SK-N-SH treated with all-trans-retinoic acid at 6 μM for 48 hours (cell line): ENCODE results near the gene PLEKHH1.

Source experiments
- ATAC-seq: fragments of 200-7000 bp; cut with Tn5 transposase; 3 replicates; pipeline ENCODE4 v1.9.1; 2020; ENCODE audit warnings: mild to moderate bottlenecking, moderate library complexity
- ARNTL ChIP-seq: fragments of 450-650 bp; formaldehyde crosslinking; IDR thresholded peaks from 2 replicates; pipeline ENCODE4 v1.5.0; 2020; ENCODE audit warnings: low read depth, mild to moderate bottlenecking, moderate library complexity, borderline replicate concordance
- BACH2 ChIP-seq: fragments of 250-450 bp; sonication (Bioruptor Pico); IDR thresholded peaks from 2 replicates; pipeline ENCODE4 v1.9.0; 2021; ENCODE audit warnings: mild to moderate bottlenecking, borderline replicate concordance
- CSDC2 ChIP-seq: fragments of 250-450 bp; sonication (Bioruptor Pico); IDR thresholded peaks from 2 replicates; pipeline ENCODE4 v1.5.0; 2020; ENCODE audit warnings: mild to moderate bottlenecking, moderate library complexity
- ESRRG ChIP-seq: fragments of 250-450 bp; sonication (Bioruptor Pico); IDR thresholded peaks from 2 replicates; pipeline ENCODE4 v1.6.1; 2021; ENCODE audit warnings: mild to moderate bottlenecking
- GLIS3 ChIP-seq: fragments of 250-450 bp; sonication (Bioruptor Pico); IDR thresholded peaks from 2 replicates; pipeline ENCODE4 v1.5.0; 2020; ENCODE audit warnings: mild to moderate bottlenecking, moderate library complexity
- ISL1 ChIP-seq: fragments of 250-450 bp; sonication (Bioruptor Pico); IDR thresholded peaks from 2 replicates; pipeline ENCODE4 v2.1.2; 2022; ENCODE audit warnings: mild to moderate bottlenecking, moderate library complexity
- OSR1 ChIP-seq: fragments of 250-450 bp; sonication (Bioruptor Pico); IDR thresholded peaks from 2 replicates; pipeline ENCODE4 v1.8.0; 2022; ENCODE audit warnings: moderate library complexity, mild to moderate bottlenecking, inconsistent platforms
- PATZ1 ChIP-seq: fragments of 250-450 bp; sonication (Bioruptor Pico); IDR thresholded peaks from 2 replicates; pipeline ENCODE4 v1.8.0; 2020; ENCODE audit warnings: mild to moderate bottlenecking, moderate library complexity, borderline replicate concordance
- POU6F1 ChIP-seq: fragments of 250-450 bp; sonication (Bioruptor Pico); IDR thresholded peaks from 2 replicates; pipeline ENCODE4 v1.8.0; 2021; ENCODE audit warnings: low read depth, mild to moderate bottlenecking, moderate library complexity, borderline replicate concordance
- PPARA ChIP-seq: fragments of 250-450 bp; sonication (Bioruptor Pico); IDR thresholded peaks from 2 replicates; pipeline ENCODE4 v1.5.0; 2020; ENCODE audit warnings: mild to moderate bottlenecking, borderline replicate concordance
- RARB ChIP-seq: fragments of 250-450 bp; sonication (Bioruptor Pico); IDR thresholded peaks from 2 replicates; pipeline ENCODE4 v1.8.0; 2021; ENCODE audit warnings: mild to moderate bottlenecking, moderate library complexity
- SNAI2 ChIP-seq: fragments of 250-450 bp; sonication (Bioruptor Pico); IDR thresholded peaks from 2 replicates; pipeline ENCODE4 v1.5.0; 2020; ENCODE audit warnings: mild to moderate bottlenecking, moderate library complexity
- TCF4 ChIP-seq: fragments of 250-450 bp; sonication (Bioruptor Pico); IDR thresholded peaks from 2 replicates; pipeline ENCODE4 v1.8.0; 2021; ENCODE audit warnings: mild to moderate bottlenecking, moderate library complexity, borderline replicate concordance
- TSHZ2 ChIP-seq: fragments of 250-450 bp; sonication (Bioruptor Pico); IDR thresholded peaks from 2 replicates; pipeline ENCODE4 v1.5.0; 2020; ENCODE audit warnings: mild to moderate bottlenecking, moderate library complexity
- ZC3H10 ChIP-seq: fragments of 250-450 bp; sonication (Bioruptor Pico); IDR thresholded peaks from 2 replicates; pipeline ENCODE4 v1.5.1; 2021; ENCODE audit warnings: mild to moderate bottlenecking, moderate library complexity
- ZFP3 ChIP-seq: fragments of 250-450 bp; sonication (Bioruptor Pico); IDR thresholded peaks from 2 replicates; pipeline ENCODE4 v1.5.0; 2020; ENCODE audit warnings: mild to moderate bottlenecking, moderate library complexity
- ZNF565 ChIP-seq: fragments of 450-650 bp; formaldehyde crosslinking; conservative IDR thresholded peaks from 2 replicates; pipeline ENCODE4 v1.5.0; 2020; ENCODE audit warnings: low read depth, mild to moderate bottlenecking, moderate library complexity
- ZNF70 ChIP-seq: fragments of 450-650 bp; formaldehyde crosslinking; IDR thresholded peaks from 2 replicates; pipeline ENCODE4 v1.5.0; 2020; ENCODE audit warnings: mild to moderate bottlenecking, moderate library complexity
- ZNF8 ChIP-seq: fragments of 450-650 bp; formaldehyde crosslinking; IDR thresholded peaks from 2 replicates; pipeline ENCODE4 v1.5.0; 2020; ENCODE audit warnings: mild to moderate bottlenecking, moderate library complexity

Gene PLEKHH1

GRCh38 chr14:67485501-67486095, 47.5 kb upstream of the PLEKHH1 start:
- no peak for ATAC-seq

GRCh38 chr14:67486890-67487289, 46.2 kb upstream of the PLEKHH1 start:
- TF ChIP-seq TSHZ2 (CRISPR knock-in tag) (no peak), PPARA (CRISPR knock-in tag) (no peak), ZNF70 (CRISPR knock-in tag) (no peak), SNAI2 (no peak), TCF4 (CRISPR knock-in tag) (no peak), ZFP3 (CRISPR knock-in tag) (no peak), PATZ1 (CRISPR knock-in tag) (no peak), CSDC2 (CRISPR knock-in tag) (no peak), BACH2 (CRISPR knock-in tag) (no peak), ARNTL (CRISPR knock-in tag) (no peak), GLIS3 (CRISPR knock-in tag) (no peak), POU6F1 (CRISPR knock-in tag) (no peak), ESRRG (no peak), OSR1 (CRISPR knock-in tag) (no peak), ZNF565 (CRISPR knock-in tag) (no peak)
- TF ChIP-seq, all 23 proteins: peak for 0
- ATAC-seq = no peak

More at GRCh38 chr14:67485501-67486095, 47.5 kb upstream of the PLEKHH1 start:
- TF ChIP-seq TCF4 (CRISPR knock-in tag) (no peak), POU6F1 (CRISPR knock-in tag) (no peak), CSDC2 (CRISPR knock-in tag) (no peak), PATZ1 (CRISPR knock-in tag) (no peak), ZFP3 (CRISPR knock-in tag) (no peak), ARNTL (CRISPR knock-in tag) (no peak)

GRCh38 chr14:67487332-67487731, 45.8 kb upstream of the PLEKHH1 start:
- no peak for ATAC-seq
- TF ChIP-seq RARB (CRISPR knock-in tag) = no peak
- TF ChIP-seq ZNF8 (CRISPR knock-in tag) = no peak
- no peak for TF ChIP-seq TSHZ2 (CRISPR knock-in tag)
- no peak for TF ChIP-seq ZC3H10 (CRISPR knock-in tag)
- TF ChIP-seq GLIS3 (CRISPR knock-in tag) = no peak
- no peak for TF ChIP-seq SNAI2
- TF ChIP-seq POU6F1 (CRISPR knock-in tag) = no peak
- no peak for TF ChIP-seq OSR1 (CRISPR knock-in tag)
- no peak for TF ChIP-seq ZNF565 (CRISPR knock-in tag)
- no peak for TF ChIP-seq BACH2 (CRISPR knock-in tag)
- TF ChIP-seq ISL1 (CRISPR knock-in tag) = no peak
- no peak for TF ChIP-seq TCF4 (CRISPR knock-in tag)
- TF ChIP-seq ARNTL (CRISPR knock-in tag) = no peak
